ENCODE data around the gene UNC80. TPM values are rescaled to one million over a fixed set of nuclear protein-coding genes. Genes with fewer than 3 reads are reported as not detected.
A peak's percentile ranks its signal among the peaks of the same experiment; 100 is the strongest.

Gene UNC80
- total and polyA plus RNA-seq, 2 of the 13 experiments (the other 11 are each of a cell fraction or from before 2014, with no cell fraction given) = not detected

- BruUV-seq (replicated peaks) = no TSS peak
- no peak overlapping the region for H3K27ac ChIP-seq (ENCODE audit: extremely low read length, insufficient read depth, low read length)
- ATAC-seq (no peak), FAIRE-seq (no peak), DNase-seq (ENCODE audit: low spot score) (peak; percentile 9)
- H3K36me3 ChIP-seq (replicated peaks in 1 of 2; ENCODE audit: control insufficient read depth in 1 of 2, insufficient read depth in 2 of 2, low read length in 2 of 2) = no peaks in the 10 kb centered on the region
- no peak overlapping the region for H3K9ac ChIP-seq (ENCODE audit: insufficient read depth, low read depth, low read length)
- TF ChIP-seq MAFF (IDR thresholded peaks at IDR 0.05; ENCODE audit: low read depth, low read length) = no peak
- no peak for TF ChIP-seq FOXA1 (IDR thresholded peaks at IDR 0.05)
- peak; percentile 51; the same call in 1 of the 2 replicates for TF ChIP-seq FOXA1 (CRISPR knock-in tag; IDR thresholded peaks at IDR 0.05)
- TF ChIP-seq TFAP4 (IDR thresholded peaks at IDR 0.05; ENCODE audit: borderline replicate concordance, low read depth) = 0 out of 2 replicates have a peak, but pooled peaks have one; percentile 15
- no peaks in the 10 kb centered on the region for H3K27me3 ChIP-seq (ENCODE audit: control insufficient read depth in 1 of 2, insufficient read depth in 2 of 2, low read length in 2 of 2)
- H3K4me1 ChIP-seq (ENCODE audit: insufficient read depth, low read length) = no peaks in the 10 kb centered on the region
- H3K79me2 ChIP-seq (ENCODE audit: insufficient read depth, low read length) = no peaks in the 10 kb centered on the region
- no peak overlapping the region for H2AFZ ChIP-seq (ENCODE audit: low read length)
- WGBS (ENCODE audit: low lambda C conversion rate) = 4% methylated on average over 2 of the region's 2 CpGs
- H4K20me1 ChIP-seq (ENCODE audit: insufficient read depth, low read length) = no peaks in the 10 kb centered on the region
- POLR2A ChIA-PET = no interaction called here
- no peaks in the 10 kb centered on the region for H3K9me3 ChIP-seq (ENCODE audit: low read length)
- in situ Hi-C loops (cut with HindIII; ENCODE audit: extremely low pct_ligation_motif_present, low pct_unique_long_range_greater_than_20kb) = no loop called here
- no peak overlapping the region for H3K4me2 ChIP-seq (ENCODE audit: low read depth, low read length)
- intact Hi-C loops (cut with micrococcal nuclease; ENCODE audit: unreplicated experiment) = no loop called here
- CTCF ChIA-PET (ENCODE audit: low intra/inter-chr PET ratio, low total read pairs) = no interaction called here
- H3K4me3 ChIP-seq (replicated peaks in 1 of 3; ENCODE audit: insufficient read depth in 1 of 3, low read depth in 2 of 3, low read length in 3 of 3) = no peak overlapping the region
Observed at GRCh38 chr2:209727077-209727476, 44.6 kb upstream of the UNC80 start.

- ChIA-PET CTCF (ENCODE audit: low intra/inter-chr PET ratio, low total read pairs) (no interaction called here), POLR2A (no interaction called here)
- ATAC-seq = no peak
- H3K9ac ChIP-seq (ENCODE audit: insufficient read depth, low read depth, low read length) = no peak overlapping the region
- H3K79me2 ChIP-seq (ENCODE audit: insufficient read depth, low read length) = no peaks in the 10 kb centered on the region
- no peaks in the 10 kb centered on the region for H4K20me1 ChIP-seq (ENCODE audit: insufficient read depth, low read length)
- 4% methylated on average over 3 of the region's 3 CpGs for WGBS (ENCODE audit: low lambda C conversion rate)
- H3K4me2 ChIP-seq (ENCODE audit: low read depth, low read length) = no peak overlapping the region
- no peak overlapping the region for H2AFZ ChIP-seq (ENCODE audit: low read length)
- in situ Hi-C loops (cut with HindIII; ENCODE audit: extremely low pct_ligation_motif_present, low pct_unique_long_range_greater_than_20kb) (no loop called here), intact Hi-C loops (cut with micrococcal nuclease; ENCODE audit: unreplicated experiment) (no loop called here)
- H3K27me3 ChIP-seq (ENCODE audit: control insufficient read depth in 1 of 2, insufficient read depth in 2 of 2, low read length in 2 of 2) = no peaks in the 10 kb centered on the region
- H3K27ac ChIP-seq (ENCODE audit: extremely low read length, insufficient read depth, low read length) = no peak overlapping the region
- TF ChIP-seq NR2F1 (CRISPR knock-in tag; IDR thresholded peaks at IDR 0.05) (no peak), ZNF577 (CRISPR knock-in tag; IDR thresholded peaks at IDR 0.05; ENCODE audit: borderline replicate concordance, low read depth) (no peak), ZBTB39 (CRISPR knock-in tag; IDR thresholded peaks at IDR 0.05) (no peak), E2F2 (CRISPR knock-in tag; IDR thresholded peaks at IDR 0.05; ENCODE audit: borderline replicate concordance) (no peak), ZNF605 (CRISPR knock-in tag; IDR thresholded peaks at IDR 0.05) (no peak), ZNF10 (CRISPR knock-in tag; IDR thresholded peaks at IDR 0.05; ENCODE audit: borderline replicate concordance, low read depth) (no peak), ONECUT2 (CRISPR knock-in tag; IDR thresholded peaks at IDR 0.05) (no peak), PHF21A (CRISPR knock-in tag; IDR thresholded peaks at IDR 0.05) (no peak), ZIK1 (CRISPR knock-in tag; IDR thresholded peaks at IDR 0.05; ENCODE audit: borderline replicate concordance, low read depth) (no peak), RBM22 (optimal IDR thresholded peaks at IDR 0.05; ENCODE audit: low read length) (no peak), ZFP62 (CRISPR knock-in tag; IDR thresholded peaks at IDR 0.05) (no peak), CAMTA2 (CRISPR knock-in tag; IDR thresholded peaks at IDR 0.05; ENCODE audit: borderline replicate concordance) (no peak), MBNL3 (CRISPR knock-in tag; conservative IDR thresholded peaks at IDR 0.05) (no peak)
- no TSS peak for BruUV-seq (replicated peaks)
- H3K9me3 ChIP-seq (ENCODE audit: low read length) = no peaks in the 10 kb centered on the region
- H3K36me3 ChIP-seq (replicated peaks in 1 of 2; ENCODE audit: control insufficient read depth in 1 of 2, insufficient read depth in 2 of 2, low read length in 2 of 2) = no peaks in the 10 kb centered on the region
- FAIRE-seq = no peak
- H3K4me3 ChIP-seq (replicated peaks in 1 of 3; ENCODE audit: insufficient read depth in 1 of 3, low read depth in 2 of 3, low read length in 3 of 3) = no peak overlapping the region
- no peaks in the 10 kb centered on the region for H3K4me1 ChIP-seq (ENCODE audit: insufficient read depth, low read length)
- no peak for DNase-seq (ENCODE audit: low spot score)
Observed at GRCh38 chr2:209734805-209735204, 36.8 kb upstream of the UNC80 start.
